GM18505 (cell line): ENCODE measurements around the gene DST.

ENCODE experiments used
- ATAC-seq: cut with Tn5 transposase; IDR thresholded peaks from one replicate; pipeline ENCODE4 v1.9.1; 2021; ENCODE audit not compliant: unreplicated experiment
- POLR2A ChIP-seq: IDR thresholded peaks from 4 replicates; pipeline ENCODE4 v1.6.1; 2011; ENCODE audit warnings: borderline replicate concordance; ENCODE audit not compliant: insufficient read depth, insufficient read length; ENCODE audit errors: extremely low read depth

Gene DST

DNA sequence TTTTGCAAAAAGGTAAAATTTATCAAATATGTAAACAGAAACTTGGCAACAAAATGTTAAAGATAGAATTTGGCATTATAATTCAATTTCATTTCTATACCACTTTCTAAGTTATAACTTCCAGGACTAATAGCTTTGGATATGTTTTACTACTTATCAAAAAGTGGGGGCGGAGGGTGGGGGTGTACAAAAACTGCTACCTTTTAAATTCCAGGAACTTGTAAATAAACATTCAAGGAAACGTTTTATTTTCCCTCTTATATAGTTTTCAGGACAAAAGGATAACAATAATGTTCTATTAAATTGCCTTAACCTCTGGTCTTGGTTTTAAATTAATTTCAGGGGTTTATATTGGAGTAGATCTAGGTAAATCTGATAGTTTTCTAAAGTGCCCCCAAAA, 103.8 kb downstream of the DST start:
- no peak for TF ChIP-seq POLR2A
- ATAC-seq = no peak

DNA sequence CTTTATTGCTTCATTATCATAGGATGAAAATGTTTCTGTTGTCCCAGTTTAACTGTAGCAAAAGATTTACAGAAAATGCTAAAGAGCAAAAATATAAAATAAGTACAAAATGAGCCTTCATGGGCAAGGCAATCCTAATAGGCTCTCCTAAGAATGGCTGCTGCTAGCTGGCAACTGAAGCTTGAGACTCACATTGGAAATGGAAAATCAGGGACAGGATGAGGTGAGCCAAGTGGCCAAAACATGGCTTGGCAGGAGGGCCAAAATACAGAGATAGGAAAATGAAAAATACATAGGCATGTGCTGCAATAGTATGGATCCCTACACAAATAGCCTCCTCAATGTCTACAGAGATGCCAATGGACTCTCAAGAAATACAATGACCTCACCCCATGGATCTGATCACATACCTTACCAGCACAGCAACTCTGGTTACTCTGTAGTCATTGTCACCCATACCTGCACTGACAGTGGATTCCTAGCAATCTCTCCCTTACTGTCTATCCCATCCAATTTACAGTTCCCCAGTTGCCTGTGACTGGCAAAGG, 105.4 kb downstream of the DST start:
- ATAC-seq = no peak
- no peak for TF ChIP-seq POLR2A

DNA sequence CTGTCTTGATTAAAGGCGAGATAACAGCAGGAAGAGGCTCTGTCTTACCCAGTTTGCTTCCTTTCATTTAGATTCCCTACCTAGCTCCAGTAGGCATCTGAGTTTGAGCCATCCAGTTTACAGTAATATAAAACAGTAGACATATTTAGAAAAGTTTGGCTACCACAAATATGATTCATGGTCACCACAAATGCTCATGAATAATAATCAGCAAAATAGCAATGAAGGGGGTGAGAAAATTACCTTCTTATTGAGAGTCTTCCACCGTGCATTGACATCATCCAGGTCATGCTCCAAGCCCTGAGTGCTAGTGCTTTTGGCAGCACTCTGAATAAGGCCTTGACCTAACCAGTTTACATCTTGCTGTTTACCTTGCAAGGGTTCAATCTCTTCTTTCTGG, 106.2 kb downstream of the DST start:
- no peak for ATAC-seq
- no peak for TF ChIP-seq POLR2A

- TF ChIP-seq POLR2A = no peak
- no peak for ATAC-seq
Observed at GRCh38 chr6:56535626-56536025, 107.1 kb downstream of the DST start.

GRCh38 chr6:56534680-56535419, 107.8 kb downstream of the DST start:
- ATAC-seq = no peak
- TF ChIP-seq POLR2A = no peak

GRCh38 chr6:56532766-56533551, 109.7 kb downstream of the DST start:
- TF ChIP-seq POLR2A = no peak
- no peak for ATAC-seq

- no peak for ATAC-seq
- TF ChIP-seq POLR2A = no peak
Observed at GRCh38 chr6:56531839-56532595, 110.7 kb downstream of the DST start.

GRCh38 chr6:56529594-56530191, 113.0 kb downstream of the DST start:
- no peak for TF ChIP-seq POLR2A
- ATAC-seq = no peak

- no peak for TF ChIP-seq POLR2A
- no peak for ATAC-seq
Observed at GRCh38 chr6:56528412-56528841, 114.3 kb downstream of the DST start.

GRCh38 chr6:56527934-56528333, 114.8 kb downstream of the DST start:
- no peak for ATAC-seq
- no peak for TF ChIP-seq POLR2A

- no peak for ATAC-seq
- TF ChIP-seq POLR2A = no peak
Observed at GRCh38 chr6:56526860-56527544, 115.7 kb downstream of the DST start.
